Endothelial cell of umbilical vein (primary cell): ENCODE data around the gene ZNF454. TPM values are rescaled to one million over a fixed set of nuclear protein-coding genes. Genes with fewer than 3 reads are reported as not detected.

ENCODE experiments used
- BruUV-seq: library from RNA; stranded (reverse); fragments of 400-500 nt; replicated peaks from 2 replicates; lab custom pipeline; 2021; lab: Mats Ljungman, UMichigan
- CTCF ChIA-PET: fragments of 300-600, 350-600 bp; sonication (Branson Sonifier 250); formaldehyde crosslinking; loops from one replicate; lab custom pipeline; 2021; ENCODE audit warnings: antibody characterized with exemption, inconsistent platforms; lab: Charles Lee
- POLR2A ChIA-PET: fragments of 300-600, 350-600 bp; sonication (Branson Sonifier 250); formaldehyde crosslinking; loops from one replicate; lab custom pipeline; 2021; ENCODE audit warnings: antibody characterized with exemption, inconsistent platforms; lab: Charles Lee
- DNase-seq: peaks from one replicate; pipeline ENCODE4 v3.0.0-alpha.2; 2011; ENCODE audit warnings: low read depth, low spot score
- FAIRE-seq: peaks from 2 replicates; lab custom pipeline; 2011; peaks lifted over from hg19 to GRCh38; lab: Jason Lieb, UNC
- H2AFZ ChIP-seq: 2 replicates; pipeline ENCODE4 v1.6.0; 2012; ENCODE audit warnings: low read depth, low read length, control low read depth, inconsistent platforms
- H3K27ac ChIP-seq: 2 replicates; pipeline ENCODE4 v1.5.1; 2011; ENCODE audit warnings: low read depth, mild to moderate bottlenecking, control low read depth, low read length, moderate library complexity; ENCODE audit not compliant: insufficient read depth
- H3K27me3 ChIP-seq, 2 experiments: 2 replicates each; pipeline versions ENCODE4 v1.6.0 to v1.6.1; 2011; ENCODE audit warnings: low read length in 2 of 2, mixed read lengths in 1 of 2; ENCODE audit not compliant: control insufficient read depth in 2 of 2, insufficient read depth in 2 of 2
- H3K36me3 ChIP-seq, 2 experiments: 2 replicates in 1 of 2; 3 replicates in 1 of 2; pipeline ENCODE4 v1.5.1; 2011; ENCODE audit warnings: low read length in 2 of 2, mild to moderate bottlenecking in 1 of 2, moderate library complexity in 1 of 2; ENCODE audit not compliant: control insufficient read depth in 2 of 2, insufficient read depth in 2 of 2; ENCODE audit errors: extremely low read depth in 1 of 2
- H3K4me1 ChIP-seq: 3 replicates; pipeline ENCODE4 v1.5.1; 2011; ENCODE audit warnings: mild to moderate bottlenecking, low read length; ENCODE audit not compliant: control insufficient read depth, insufficient read depth; ENCODE audit errors: extremely low read depth
- H3K4me2 ChIP-seq: 2 replicates; pipeline ENCODE4 v1.6.1; 2011; ENCODE audit warnings: low read length, control low read depth, mixed read lengths; ENCODE audit not compliant: insufficient read depth
- H3K4me3 ChIP-seq, 3 experiments: fragments of 200-600 bp in 1 of 3; sonication (generic), shearing (Covaris generic) in 1 of 3; replicated peaks in 1 of 3; 2 replicates each; pipeline ENCODE4 v1.5.1; 2011 to 2016; ENCODE audit warnings: control low read depth in 3 of 3, low read length in 3 of 3, mild to moderate bottlenecking in 2 of 3, inconsistent platforms in 1 of 3, low read depth in 1 of 3, moderate library complexity in 1 of 3; ENCODE audit not compliant: insufficient read depth in 1 of 3
- H3K79me2 ChIP-seq: 2 replicates; pipeline ENCODE4 v1.6.0; 2012; ENCODE audit warnings: low read length, inconsistent platforms; ENCODE audit not compliant: control insufficient read depth, insufficient read depth
- H3K9ac ChIP-seq: replicated peaks from 2 replicates; pipeline ENCODE3; 2011; ENCODE audit warnings: low read length, control low read depth; ENCODE audit not compliant: insufficient read depth; ENCODE audit errors: extremely low read depth
- H3K9me1 ChIP-seq: replicated peaks from 3 replicates; pipeline ENCODE4 v1.6.0; 2011; ENCODE audit warnings: mild to moderate bottlenecking, low read length; ENCODE audit not compliant: control insufficient read depth, insufficient read depth; ENCODE audit errors: extremely low read depth
- H3K9me3 ChIP-seq: replicated peaks from 2 replicates; pipeline ENCODE4 v1.5.1; 2012; ENCODE audit warnings: low read length, inconsistent platforms; ENCODE audit not compliant: control insufficient read depth, insufficient read depth
- H4K20me1 ChIP-seq: replicated peaks from 2 replicates; pipeline ENCODE3; 2011; ENCODE audit warnings: mild to moderate bottlenecking, low read length; ENCODE audit not compliant: control insufficient read depth, insufficient read depth; ENCODE audit errors: extremely low read depth
- EZH2 ChIP-seq: IDR thresholded peaks from 2 replicates; pipeline ENCODE4 v1.6.1; 2012; ENCODE audit warnings: borderline replicate concordance, low read depth, mild to moderate bottlenecking, moderate library complexity, low read length, inconsistent platforms; ENCODE audit not compliant: severe bottlenecking
- FOS ChIP-seq: IDR thresholded peaks from 2 replicates; pipeline ENCODE4 v1.6.1; 2011; ENCODE audit warnings: mild to moderate bottlenecking, low read length, moderate library complexity, borderline replicate concordance; ENCODE audit not compliant: insufficient read depth
- GATA2 ChIP-seq: IDR thresholded peaks from 2 replicates; pipeline ENCODE4 v1.7.0; 2011; ENCODE audit warnings: low read depth, mild to moderate bottlenecking, moderate library complexity, mixed read lengths, low read length; ENCODE audit not compliant: insufficient read length, insufficient read depth
- JUN ChIP-seq: IDR thresholded peaks from 2 replicates; pipeline ENCODE4 v1.6.1; 2011; ENCODE audit warnings: borderline replicate concordance, low read depth; ENCODE audit not compliant: insufficient read length, insufficient read depth
- MAX ChIP-seq: IDR thresholded peaks from 2 replicates; pipeline ENCODE4 v1.6.1; 2011; ENCODE audit not compliant: insufficient read depth, insufficient read length
- MYC ChIP-seq: IDR thresholded peaks from one replicate; pipeline ENCODE4 v1.6.1; 2011; ENCODE audit warnings: mild to moderate bottlenecking, low read depth, low read length
- POLR2A ChIP-seq: IDR thresholded peaks from 2 replicates; pipeline ENCODE4 v1.6.1; 2012; ENCODE audit warnings: low read depth, mild to moderate bottlenecking, control low read depth, low read length
- POLR2AphosphoS5 ChIP-seq: IDR thresholded peaks from 2 replicates; pipeline ENCODE4 v1.6.1; 2012; ENCODE audit warnings: low read depth, mild to moderate bottlenecking, control low read depth, low read length, moderate library complexity; ENCODE audit not compliant: insufficient read depth
- dilution Hi-C: fragments of 300-500 bp; cut with MboI; formaldehyde crosslinking; loops from one replicate; pipeline ENCODE4 v1.15.0; 2019; ENCODE audit warnings: low sequenced_read_pairs; ENCODE audit not compliant: extremely low pct_ligation_motif_present
- intact Hi-C: fragments of 100-400 bp; cut with micrococcal nuclease; formaldehyde crosslinking; loops from one replicate; pipeline ENCODE4 v1.10.0; 2022
- polyA plus RNA-seq, 4 experiments: library from polyadenylated mRNA; depleted of rRNA in 3 of 4; stranded (reverse) in 3 of 4; unstranded in 1 of 4; fragments of >200 nt; gene quantifications; 2 replicates each; pipeline versions ENCODE4 v1.2.1 to v1.2.3, GENCODE V29; 2011 to 2012; ENCODE audit warnings: missing spikeins in 1 of 4
- total RNA-seq: library from RNA; stranded (reverse); gene quantifications from 2 replicates; pipeline ENCODE4 v1.2.3, GENCODE V29; 2021
- TF ChIP-seq, protein P1 (sequence below), 2 donors: IDR thresholded peaks; 1 replicate in 1 of 2; 2 replicates in 1 of 2; pipeline ENCODE4 v1.5.1; 2011; ENCODE audit warnings: low read length in 2 of 2, mild to moderate bottlenecking in 2 of 2, moderate library complexity in 2 of 2, control low read depth in 1 of 2, inconsistent platforms in 1 of 2, low read depth in 1 of 2; ENCODE audit not compliant: insufficient read depth in 1 of 2; ENCODE audit errors: extremely low read depth in 1 of 2

The ZNF454 gene
- total and polyA plus RNA-seq, 2 donors (not counting 3 experiments of a cell fraction or from before 2014, with no cell fraction given) = 0.14 to 0.55 TPM

GRCh38 chr5:178941361-178941760 is 363 bp downstream of the ZNF454 start:
- dilution Hi-C loops (no loop called here), intact Hi-C loops (no loop called here)
- no peaks in the 10 kb centered on the region for H4K20me1 ChIP-seq
- BruUV-seq = no TSS peak
- DNase-seq (no peak), FAIRE-seq (no peak)
- no peak overlapping the region for H3K4me3 ChIP-seq
- H3K4me2 ChIP-seq = no peak overlapping the region
- no peaks in the 10 kb centered on the region for H3K4me1 ChIP-seq
- H3K9me3 ChIP-seq = peaks cover 3% of the 10 kb centered on the region
- no peak overlapping the region for H3K9ac ChIP-seq
- H3K27ac ChIP-seq = no peak overlapping the region
- no peaks in the 10 kb centered on the region for H3K79me2 ChIP-seq
- TF ChIP-seq MAX (no peak), GATA2 (no peak), FOS (no peak), EZH2 (no peak), JUN (no peak), POLR2A (no peak), POLR2AphosphoS5 (no peak), MYC (no peak)
- TF ChIP-seq, protein P1, sequence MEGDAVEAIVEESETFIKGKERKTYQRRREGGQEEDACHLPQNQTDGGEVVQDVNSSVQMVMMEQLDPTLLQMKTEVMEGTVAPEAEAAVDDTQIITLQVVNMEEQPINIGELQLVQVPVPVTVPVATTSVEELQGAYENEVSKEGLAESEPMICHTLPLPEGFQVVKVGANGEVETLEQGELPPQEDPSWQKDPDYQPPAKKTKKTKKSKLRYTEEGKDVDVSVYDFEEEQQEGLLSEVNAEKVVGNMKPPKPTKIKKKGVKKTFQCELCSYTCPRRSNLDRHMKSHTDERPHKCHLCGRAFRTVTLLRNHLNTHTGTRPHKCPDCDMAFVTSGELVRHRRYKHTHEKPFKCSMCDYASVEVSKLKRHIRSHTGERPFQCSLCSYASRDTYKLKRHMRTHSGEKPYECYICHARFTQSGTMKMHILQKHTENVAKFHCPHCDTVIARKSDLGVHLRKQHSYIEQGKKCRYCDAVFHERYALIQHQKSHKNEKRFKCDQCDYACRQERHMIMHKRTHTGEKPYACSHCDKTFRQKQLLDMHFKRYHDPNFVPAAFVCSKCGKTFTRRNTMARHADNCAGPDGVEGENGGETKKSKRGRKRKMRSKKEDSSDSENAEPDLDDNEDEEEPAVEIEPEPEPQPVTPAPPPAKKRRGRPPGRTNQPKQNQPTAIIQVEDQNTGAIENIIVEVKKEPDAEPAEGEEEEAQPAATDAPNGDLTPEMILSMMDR (IDR thresholded peaks at IDR 0.05; ENCODE audit: extremely low read depth in 1 of 2, insufficient read depth in 1 of 2, low read depth in 1 of 2, low read length in 2 of 2) = no peak
- POLR2A ChIA-PET = no interaction called here
- CTCF ChIA-PET = no interaction called here
- H3K27me3 ChIP-seq = no peaks in the 10 kb centered on the region
- H2AFZ ChIP-seq = no peak overlapping the region
- H3K36me3 ChIP-seq = no peaks in the 10 kb centered on the region
- no peaks in the 10 kb centered on the region for H3K9me1 ChIP-seq
